ENCODE results near the gene SPEN.
"Not testable (repeated sequence)": the region's sequence is repeated elsewhere in the genome, so short reads cannot be mapped to it uniquely, and the experiment has no call there.

The SPEN gene

GRCh38 chr1:15902882-15903281 lies 55.4 kb downstream of the SPEN start:
- DNase-seq, result no peak

- DNase-seq, result no peak
Observed at GRCh38 chr1:15908597-15908996, 61.1 kb downstream of the SPEN start.

- DNase-seq, result no peak
Observed at GRCh38 chr1:15911141-15911540, 63.6 kb downstream of the SPEN start.

GRCh38 chr1:15911927-15912326 lies 64.4 kb downstream of the SPEN start:
- DNase-seq, result no peak

- not testable (repeated sequence) for DNase-seq
Observed at GRCh38 chr1:15913607-15914006, 66.1 kb downstream of the SPEN start.

- no peak for DNase-seq
Observed at GRCh38 chr1:15915991-15916390, 68.5 kb downstream of the SPEN start.

- DNase-seq, result no peak
Observed at GRCh38 chr1:15916417-15916816, 68.9 kb downstream of the SPEN start.

- DNase-seq, result no peak
Observed at GRCh38 chr1:15916916-15917315, 69.4 kb downstream of the SPEN start.

GRCh38 chr1:15918962-15919715 lies 71.6 kb downstream of the SPEN start:
- DNase-seq, result no peak

- no peak for DNase-seq
Observed at GRCh38 chr1:15923241-15923640, 75.7 kb downstream of the SPEN start.

GRCh38 chr1:15926448-15926847 lies 78.9 kb downstream of the SPEN start:
- not testable (repeated sequence) for DNase-seq

GRCh38 chr1:15928971-15929965 lies 81.8 kb downstream of the SPEN start:
- DNase-seq, result no peak

- no peak for DNase-seq
Observed at GRCh38 chr1:15931401-15931800, 83.9 kb downstream of the SPEN start.

- no peak for DNase-seq
Observed at GRCh38 chr1:15931884-15932283, 84.4 kb downstream of the SPEN start.

- DNase-seq, result no peak
Observed at GRCh38 chr1:15932612-15933011, 85.1 kb downstream of the SPEN start.

- no peak for DNase-seq
Observed at GRCh38 chr1:15933684-15934083, 86.2 kb downstream of the SPEN start.

GRCh38 chr1:15934211-15935055 lies 86.9 kb downstream of the SPEN start:
- no peak for DNase-seq

- DNase-seq, result no peak
Observed at GRCh38 chr1:15935056-15935950, 87.8 kb downstream of the SPEN start.

GRCh38 chr1:15936025-15936424 lies 88.5 kb downstream of the SPEN start:
- no peak for DNase-seq

GRCh38 chr1:15937146-15937545 lies 89.6 kb downstream of the SPEN start:
- DNase-seq, result no peak

GRCh38 chr1:15937706-15938168 lies 90.2 kb downstream of the SPEN start:
- peak; percentile 38 for DNase-seq

Data from hematopoietic multipotent progenitor cell treated with erythropoietin and hydrocortisone succinate and interleukin-3 and kit ligand, for 4 days (in vitro differentiated cells).